AG20443 (cell line): ENCODE data around the gene SRRD.

Experiments used
- DNase-seq: peaks from one replicate; pipeline ENCODE4 v3.0.0; 2012; ENCODE audit warnings: low spot score, mixed read lengths

Gene SRRD

GRCh38 chr22:26482161-26482560, 1.5 kb upstream of the SRRD start:
- DNase-seq = no peak

GRCh38 chr22:26483043-26483438, 636 bp upstream of the SRRD start:
- no peak for DNase-seq

GRCh38 chr22:26484360-26484706, 656 bp downstream of the SRRD start:
- DNase-seq = no peak

- DNase-seq = no peak
Observed at GRCh38 chr22:26485013-26485412, 1.3 kb downstream of the SRRD start.

GRCh38 chr22:26485806-26486390, 2.2 kb downstream of the SRRD start:
- DNase-seq = no peak

GRCh38 chr22:26486394-26486793, 2.7 kb downstream of the SRRD start:
- DNase-seq = no peak

- no peak for DNase-seq
Observed at GRCh38 chr22:26487996-26488395, 4.3 kb downstream of the SRRD start.

- no peak for DNase-seq
Observed at GRCh38 chr22:26489447-26490036, 5.9 kb downstream of the SRRD start.

GRCh38 chr22:26492220-26492619, 8.5 kb downstream of the SRRD start:
- DNase-seq = no peak

- no peak for DNase-seq
Observed at GRCh38 chr22:26494506-26494905, 10.8 kb downstream of the SRRD start.

GRCh38 chr22:26496456-26496855, 12.8 kb downstream of the SRRD start:
- DNase-seq = no peak

- DNase-seq = no peak
Observed at GRCh38 chr22:26499188-26499703, 15.6 kb downstream of the SRRD start.

GRCh38 chr22:26501996-26502395, 18.3 kb downstream of the SRRD start:
- DNase-seq = no peak

- DNase-seq = peak; percentile 52
Observed at GRCh38 chr22:26502688-26503561, 19.2 kb downstream of the SRRD start.

- DNase-seq = no peak
Observed at GRCh38 chr22:26503758-26504157, 20.1 kb downstream of the SRRD start.

GRCh38 chr22:26508148-26508547, 24.5 kb downstream of the SRRD start:
- DNase-seq = no peak

GRCh38 chr22:26512149-26512793, 28.6 kb downstream of the SRRD start, which contains the start of gene TFIP11:
TFIP11 (minus strand) TSS chr22:26512473; CDS start chr22:26510272, 2,201 bp downstream.
- peak; percentile 98 for DNase-seq

GRCh38 chr22:26513838-26514237, 30.2 kb downstream of the SRRD start:
- DNase-seq = no peak

GRCh38 chr22:26514419-26515161, 30.9 kb downstream of the SRRD start:
- DNase-seq = no peak

GRCh38 chr22:26515931-26516330, 32.3 kb downstream of the SRRD start:
- DNase-seq = no peak

GRCh38 chr22:26516503-26516902, 32.8 kb downstream of the SRRD start:
- DNase-seq = no peak

- no peak for DNase-seq
Observed at GRCh38 chr22:26517429-26517828, 33.8 kb downstream of the SRRD start.
